Parathyroid adenoma (tissue), 2 donors: ENCODE results near the gene FAM229A.

Source experiments
- H2AFZ ChIP-seq: fragments of 300-600 bp; sonication (generic); one replicate; pipeline ENCODE4 v1.7.0; 2017; ENCODE audit warnings: antibody characterized with exemption, mild to moderate bottlenecking
- H3K27ac ChIP-seq: fragments of 300-600 bp; sonication (generic); one replicate; pipeline ENCODE4 v1.7.0; 2017
- H3K27me3 ChIP-seq: fragments of 300-600 bp; sonication (generic); one replicate; pipeline ENCODE4 v1.7.0; 2017; ENCODE audit warnings: low read length; ENCODE audit not compliant: control insufficient read depth, insufficient read depth
- H3K36me3 ChIP-seq: fragments of 300-600 bp; sonication (generic); one replicate; pipeline ENCODE4 v1.7.0; 2017; ENCODE audit warnings: low read length; ENCODE audit not compliant: control insufficient read depth, insufficient read depth
- H3K4me1 ChIP-seq: fragments of 300-600 bp; sonication (generic); one replicate; pipeline ENCODE4 v1.7.0; 2017; ENCODE audit warnings: control low read depth
- H3K4me2 ChIP-seq: fragments of 300-600 bp; sonication (generic); one replicate; pipeline ENCODE4 v1.7.0; 2017; ENCODE audit warnings: low read length
- H3K4me3 ChIP-seq: fragments of 300-600 bp; sonication (generic); one replicate; pipeline ENCODE4 v1.7.0; 2017; ENCODE audit warnings: low read depth, low read length
- H3K79me2 ChIP-seq: fragments of 300-600 bp; sonication (generic); one replicate; pipeline ENCODE4 v1.7.0; 2017; ENCODE audit warnings: control low read depth
- H3K9ac ChIP-seq: fragments of 300-600 bp; sonication (generic); one replicate; pipeline ENCODE4 v1.7.0; 2017; ENCODE audit warnings: mild to moderate bottlenecking
- H3K9me3 ChIP-seq: fragments of 300-600 bp; sonication (generic); one replicate; pipeline ENCODE4 v1.7.0; 2017; ENCODE audit warnings: low read length; ENCODE audit not compliant: control insufficient read depth
- CTCF ChIP-seq: fragments of 300-600 bp; sonication (generic); IDR thresholded peaks from one replicate; pipeline ENCODE4 v1.7.0; 2017; ENCODE audit warnings: antibody characterized with exemption, mild to moderate bottlenecking
- donor health status: primary hyperparathyroidism.

Gene FAM229A

GRCh38 chr1:32362474-32363313 lies at the start of gene FAM229A, which contains the start of gene TSSK3:
TSS of gene FAM229A (minus strand) at chr1:32362485. CDS start at chr1:32362091, 394 bp downstream.
TSS of gene TSSK3 (plus strand) at chr1:32362539. CDS start at chr1:32362702, 163 bp downstream.
- Histone ChIP-seq H2AFZ (peak within 1 kb of the TSS; percentile 33), H3K4me1 (no peaks in the 10 kb centered on the region), H3K27ac (no peak within 1 kb of the TSS), H3K4me2 (peak within 1 kb of the TSS; percentile 61), H3K27me3 (no peaks in the 10 kb centered on the region), H3K4me3 (no peak within 1 kb of the TSS), H3K9me3 (no peaks in the 10 kb centered on the region), H3K36me3 (no peaks in the 10 kb centered on the region), H3K79me2 (no peaks in the 10 kb centered on the region), H3K9ac (no peak within 1 kb of the TSS)
- no peak for TF ChIP-seq CTCF

- H3K36me3 ChIP-seq, result no peaks in the 10 kb centered on the region
- no peak for TF ChIP-seq CTCF
Measured at GRCh38 chr1:32411261-32411660, 49.0 kb upstream of the FAM229A start.

GRCh38 chr1:32406629-32407111 lies 44.4 kb upstream of the FAM229A start:
- no peaks in the 10 kb centered on the region for H3K27me3 ChIP-seq
- H3K79me2 ChIP-seq, result no peaks in the 10 kb centered on the region
- no peaks in the 10 kb centered on the region for H3K9me3 ChIP-seq
- no peak overlapping the region for H3K4me2 ChIP-seq
- H3K27ac ChIP-seq, result no peak overlapping the region
- no peak overlapping the region for H2AFZ ChIP-seq
- H3K4me3 ChIP-seq, result no peak overlapping the region
- no peak overlapping the region for H3K9ac ChIP-seq
- no peak for TF ChIP-seq CTCF
- H3K36me3 ChIP-seq, result no peaks in the 10 kb centered on the region
- H3K4me1 ChIP-seq, result no peaks in the 10 kb centered on the region

More at GRCh38 chr1:32411261-32411660, 49.0 kb upstream of the FAM229A start:
- H3K4me3 ChIP-seq, result no peak overlapping the region
- no peak overlapping the region for H3K27ac ChIP-seq
- peaks cover 5% of the 10 kb centered on the region for H3K4me1 ChIP-seq
- no peaks in the 10 kb centered on the region for H3K9me3 ChIP-seq
- no peak overlapping the region for H3K4me2 ChIP-seq
- H3K9ac ChIP-seq, result no peak overlapping the region
- no peak overlapping the region for H2AFZ ChIP-seq
- H3K79me2 ChIP-seq, result no peaks in the 10 kb centered on the region
- H3K27me3 ChIP-seq, result no peaks in the 10 kb centered on the region

GRCh38 chr1:32405672-32406467 lies 43.6 kb upstream of the FAM229A start:
- Histone ChIP-seq H3K9me3 (no peaks in the 10 kb centered on the region), H3K9ac (no peak overlapping the region), H3K27ac (no peak overlapping the region), H3K27me3 (no peaks in the 10 kb centered on the region), H2AFZ (no peak overlapping the region), H3K4me2 (no peak overlapping the region), H3K4me3 (no peak overlapping the region), H3K36me3 (no peaks in the 10 kb centered on the region), H3K79me2 (no peaks in the 10 kb centered on the region), H3K4me1 (no peaks in the 10 kb centered on the region)
- TF ChIP-seq CTCF, result no peak
